ENCODE results near the gene LILRB5.
"Not testable (repeated sequence)": the region's sequence is repeated elsewhere in the genome, so short reads cannot be mapped to it uniquely, and the experiment has no call there.

DNA sequence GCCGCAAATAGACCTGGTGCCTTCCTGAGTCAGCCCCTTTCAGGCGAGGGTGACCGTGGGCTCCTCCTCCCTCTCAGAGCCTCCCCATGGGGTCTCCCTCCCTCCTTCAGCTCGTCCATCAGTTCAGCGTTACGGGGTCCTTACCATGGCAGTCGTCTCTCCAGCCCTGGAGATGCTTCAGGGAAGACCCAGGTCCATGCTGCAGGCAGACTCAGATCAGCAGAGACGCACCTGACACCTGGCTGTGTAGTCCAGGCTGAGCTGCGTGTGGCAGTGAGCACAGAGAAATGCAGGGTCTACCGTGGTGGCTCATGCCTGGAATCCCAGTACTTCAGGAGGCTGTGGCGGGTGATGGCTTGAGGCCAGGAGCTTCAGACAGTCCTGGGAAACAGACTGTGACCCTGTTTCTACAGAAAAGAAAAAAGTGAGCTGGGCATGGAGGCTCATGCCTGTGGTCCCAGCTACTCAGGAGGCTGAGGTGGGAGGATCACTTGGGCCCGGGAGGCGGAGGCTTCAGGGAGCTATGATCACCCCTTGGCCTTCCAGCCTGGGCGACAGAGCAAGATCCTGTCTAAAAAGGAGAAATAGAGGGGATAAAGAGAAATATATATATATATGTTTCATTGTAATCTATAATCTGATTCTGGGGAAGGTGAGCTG, 33.7 kb downstream of the LILRB5 start:
- TF ChIP-seq EP300, POLR2A (IDR thresholded peaks at IDR 0.05): not testable (repeated sequence)
- TF ChIP-seq, protein P1, sequence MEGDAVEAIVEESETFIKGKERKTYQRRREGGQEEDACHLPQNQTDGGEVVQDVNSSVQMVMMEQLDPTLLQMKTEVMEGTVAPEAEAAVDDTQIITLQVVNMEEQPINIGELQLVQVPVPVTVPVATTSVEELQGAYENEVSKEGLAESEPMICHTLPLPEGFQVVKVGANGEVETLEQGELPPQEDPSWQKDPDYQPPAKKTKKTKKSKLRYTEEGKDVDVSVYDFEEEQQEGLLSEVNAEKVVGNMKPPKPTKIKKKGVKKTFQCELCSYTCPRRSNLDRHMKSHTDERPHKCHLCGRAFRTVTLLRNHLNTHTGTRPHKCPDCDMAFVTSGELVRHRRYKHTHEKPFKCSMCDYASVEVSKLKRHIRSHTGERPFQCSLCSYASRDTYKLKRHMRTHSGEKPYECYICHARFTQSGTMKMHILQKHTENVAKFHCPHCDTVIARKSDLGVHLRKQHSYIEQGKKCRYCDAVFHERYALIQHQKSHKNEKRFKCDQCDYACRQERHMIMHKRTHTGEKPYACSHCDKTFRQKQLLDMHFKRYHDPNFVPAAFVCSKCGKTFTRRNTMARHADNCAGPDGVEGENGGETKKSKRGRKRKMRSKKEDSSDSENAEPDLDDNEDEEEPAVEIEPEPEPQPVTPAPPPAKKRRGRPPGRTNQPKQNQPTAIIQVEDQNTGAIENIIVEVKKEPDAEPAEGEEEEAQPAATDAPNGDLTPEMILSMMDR (IDR thresholded peaks at IDR 0.05): not testable (repeated sequence)

Measured in gastroesophageal sphincter (tissue), 3 donors.